CD1c-positive myeloid dendritic cell (primary cell): Measurements from ENCODE around the gene TSPAN9.

ENCODE experiments used
- DNase-seq: peaks from one replicate; pipeline ENCODE4 v3.0.0-alpha.2; 2016; ENCODE audit errors: extremely low spot score

Gene TSPAN9

DNA sequence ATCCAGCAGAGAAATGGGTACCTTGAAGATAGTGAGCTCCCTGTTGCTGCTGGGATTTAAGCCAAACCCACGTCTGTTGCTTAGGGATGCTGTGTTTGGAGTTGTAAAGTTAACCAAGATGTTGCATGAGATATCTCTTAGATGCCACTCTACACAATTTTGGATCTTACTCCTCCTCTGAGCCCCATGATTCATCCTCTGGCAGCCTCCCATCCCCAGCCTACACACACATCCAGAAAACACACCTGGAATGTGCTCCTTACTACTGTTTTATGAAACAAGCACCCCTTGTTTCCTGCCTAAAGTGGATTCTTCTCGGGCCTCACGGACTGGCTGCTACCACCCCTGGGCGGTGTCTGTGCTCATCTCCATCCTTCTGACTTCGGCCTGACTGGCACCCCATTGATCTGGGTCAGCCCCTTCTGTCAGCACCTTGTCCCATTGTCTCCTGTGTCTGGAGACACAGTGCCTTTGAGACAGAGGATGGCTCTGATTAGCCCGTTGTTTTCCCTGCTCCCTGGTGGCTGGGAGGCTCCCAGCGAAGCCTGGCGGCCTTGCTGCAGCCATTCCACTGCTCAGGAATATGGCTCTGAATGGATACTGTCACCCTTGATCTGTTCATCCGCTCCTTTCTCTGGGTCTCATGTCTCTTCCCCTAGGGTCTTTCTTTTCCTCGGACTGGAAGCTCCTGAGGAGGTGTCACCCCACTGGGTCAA is 24.3 kb downstream of the TSPAN9 start:
- DNase-seq = no peak

DNA sequence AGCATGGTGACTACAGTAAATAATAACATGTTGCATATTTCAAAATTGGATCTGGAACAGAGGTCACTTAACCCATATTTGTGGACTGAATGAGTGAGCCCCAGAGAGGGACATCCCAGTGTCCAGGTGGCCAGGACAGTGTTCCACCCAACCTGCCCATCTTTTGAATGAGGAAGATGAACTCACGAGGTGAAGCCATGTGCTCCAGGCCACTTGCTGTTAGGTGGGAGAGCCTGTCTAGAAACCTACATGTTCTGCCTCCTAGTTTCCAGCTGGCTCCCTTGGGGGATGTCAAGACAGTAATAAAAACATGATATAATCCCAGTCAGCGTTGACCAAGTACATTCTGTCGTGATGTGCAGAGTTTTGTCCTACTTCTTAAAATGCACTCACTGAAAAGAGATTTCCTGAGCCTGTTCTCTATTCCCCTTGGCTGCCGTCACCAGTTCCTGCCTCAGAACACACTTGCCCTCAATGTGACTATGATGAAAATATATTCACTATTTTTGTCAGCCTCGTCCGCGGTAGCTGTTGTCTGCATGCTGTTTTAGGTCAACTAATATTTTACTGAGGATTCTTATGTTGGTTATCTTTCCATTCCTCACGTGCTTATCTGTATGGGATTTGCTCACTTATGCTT is 25.7 kb downstream of the TSPAN9 start:
- DNase-seq = no peak

DNA sequence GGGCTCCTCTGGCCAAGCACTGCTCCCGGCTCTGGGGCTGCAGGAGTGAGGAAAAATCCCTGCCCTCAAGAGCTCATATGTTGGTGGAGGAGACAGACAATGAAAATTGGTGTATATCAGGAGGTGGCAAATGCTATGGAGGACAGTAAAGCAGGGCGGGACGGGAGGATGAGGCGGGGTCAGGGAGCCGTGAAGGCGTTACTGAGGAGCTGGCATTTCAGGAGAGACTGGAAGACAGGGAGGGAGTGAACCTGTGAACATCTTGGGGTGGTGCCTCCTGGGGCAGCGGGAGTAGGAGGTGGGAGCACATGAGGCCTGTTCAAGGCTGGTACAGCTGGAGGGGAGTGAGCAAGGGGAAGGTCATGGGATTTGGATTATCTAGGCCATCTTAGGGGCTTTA is 26.6 kb downstream of the TSPAN9 start:
- DNase-seq = no peak

DNA sequence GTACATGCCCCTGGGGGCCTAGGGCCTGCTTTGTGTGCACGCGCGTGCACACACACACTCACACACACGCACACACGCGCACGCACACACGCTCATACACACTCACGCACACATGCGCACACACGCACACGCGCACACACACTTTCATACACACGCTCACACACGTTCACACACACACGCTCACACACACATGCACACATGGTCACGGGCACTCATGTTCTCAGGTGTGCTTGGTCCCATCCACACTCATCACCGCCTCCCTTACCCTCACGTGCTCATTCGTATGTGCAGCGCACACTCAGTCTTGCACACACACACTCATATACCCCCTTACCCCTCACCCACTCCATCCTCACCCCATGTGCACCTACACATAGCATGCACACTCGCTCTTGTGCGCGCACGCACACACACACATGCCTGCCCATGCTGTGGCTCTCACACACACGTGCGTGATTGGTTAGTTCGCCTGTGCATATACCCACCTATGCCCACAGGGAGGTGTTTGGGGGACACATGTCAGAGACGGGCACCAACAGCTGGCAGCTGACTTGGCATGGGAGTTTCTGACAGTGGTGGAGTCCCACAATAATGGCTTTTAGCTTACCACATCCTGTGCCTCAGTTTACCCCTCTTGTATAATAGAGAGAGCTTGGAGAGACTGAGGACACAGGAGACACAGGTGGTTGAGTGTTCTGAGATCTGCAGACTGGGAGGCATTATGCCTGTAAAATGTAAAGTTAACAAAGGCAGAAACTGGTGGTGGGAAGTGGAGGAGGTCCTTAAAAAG is 28.7 kb downstream of the TSPAN9 start:
- no peak for DNase-seq

DNA sequence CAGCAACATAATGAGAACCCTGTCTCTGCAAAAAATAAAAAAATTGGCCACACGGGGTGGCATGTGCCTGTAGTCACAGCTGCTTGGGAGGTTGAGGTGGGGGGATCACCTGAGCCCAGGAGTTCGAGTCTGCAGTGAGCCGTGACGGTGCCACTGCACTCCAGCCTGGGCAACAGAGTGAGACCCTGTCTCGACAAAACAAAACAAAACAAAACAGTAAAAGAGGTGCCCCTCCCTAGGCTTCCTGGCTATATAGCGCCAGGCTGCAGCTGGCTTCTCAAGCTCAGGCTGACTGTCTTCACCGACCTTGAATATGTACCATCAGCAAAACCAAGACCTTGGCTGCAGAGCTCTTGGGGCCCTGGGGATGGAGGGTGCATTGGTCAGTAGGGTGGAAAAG is 29.4 kb downstream of the TSPAN9 start:
- no peak for DNase-seq

DNA sequence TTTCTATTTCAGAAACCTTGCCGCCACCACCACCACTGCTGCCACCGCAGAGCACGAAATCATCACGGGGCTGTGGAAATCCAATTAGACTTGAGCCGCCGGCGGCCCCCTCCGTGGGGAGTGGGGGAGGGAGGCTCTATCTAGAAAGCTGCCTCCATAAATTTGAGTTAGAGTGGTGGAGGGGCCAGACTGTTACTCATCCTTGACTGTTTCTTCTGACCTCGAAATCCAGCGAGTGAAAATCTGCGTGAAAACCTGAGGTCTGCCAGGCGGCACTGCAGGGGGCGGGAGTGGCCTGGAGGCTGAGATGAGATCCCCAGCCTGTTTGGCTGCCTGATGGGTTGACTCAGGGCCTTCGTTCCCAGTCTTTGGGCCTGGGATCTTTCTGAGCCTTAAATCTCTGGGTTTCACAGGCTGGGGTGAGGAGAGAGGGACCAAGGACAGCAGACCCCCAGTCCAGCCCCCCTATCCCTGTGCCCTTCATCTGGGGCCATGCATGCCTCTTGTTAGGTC is 29.9 kb downstream of the TSPAN9 start:
- DNase-seq = no peak

DNA sequence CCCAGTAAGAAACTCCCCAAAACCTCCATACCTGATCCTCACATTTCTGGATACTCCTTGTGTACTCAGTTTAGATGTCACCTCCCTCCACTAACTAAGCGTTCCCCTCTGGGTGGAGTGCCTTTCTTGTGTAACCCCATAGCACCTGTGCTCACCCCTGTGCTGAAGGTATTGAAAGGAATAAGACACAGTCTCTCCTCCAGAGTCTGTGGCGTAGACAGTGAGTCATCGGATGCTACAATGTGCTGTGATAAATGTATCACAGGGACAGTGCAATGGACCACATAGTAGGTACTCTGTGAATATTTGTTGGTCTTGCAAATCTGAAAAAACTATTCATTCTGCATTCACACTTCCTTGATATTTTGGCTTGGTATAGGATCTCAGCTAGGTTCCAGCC is 30.8 kb downstream of the TSPAN9 start:
- DNase-seq = no peak

DNA sequence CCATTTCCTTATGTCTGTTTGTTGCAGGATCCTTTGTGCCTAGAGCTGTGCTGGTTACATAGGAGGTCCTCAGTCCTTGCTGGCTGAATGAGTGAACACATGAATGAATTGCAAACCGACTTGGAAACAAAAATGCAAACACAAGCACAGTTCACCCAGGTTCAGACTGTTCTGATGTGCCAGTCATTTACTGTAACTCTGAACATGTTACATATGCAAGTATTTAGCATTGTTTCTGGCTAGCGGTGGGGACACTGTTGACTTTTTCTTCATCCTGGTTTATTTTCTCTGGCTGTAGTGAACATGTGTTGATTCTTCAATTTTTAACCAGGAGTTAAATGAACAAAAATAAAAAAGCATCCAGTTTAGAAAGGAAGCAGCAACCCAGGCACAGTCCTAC is 33.4 kb downstream of the TSPAN9 start:
- DNase-seq = no peak

DNA sequence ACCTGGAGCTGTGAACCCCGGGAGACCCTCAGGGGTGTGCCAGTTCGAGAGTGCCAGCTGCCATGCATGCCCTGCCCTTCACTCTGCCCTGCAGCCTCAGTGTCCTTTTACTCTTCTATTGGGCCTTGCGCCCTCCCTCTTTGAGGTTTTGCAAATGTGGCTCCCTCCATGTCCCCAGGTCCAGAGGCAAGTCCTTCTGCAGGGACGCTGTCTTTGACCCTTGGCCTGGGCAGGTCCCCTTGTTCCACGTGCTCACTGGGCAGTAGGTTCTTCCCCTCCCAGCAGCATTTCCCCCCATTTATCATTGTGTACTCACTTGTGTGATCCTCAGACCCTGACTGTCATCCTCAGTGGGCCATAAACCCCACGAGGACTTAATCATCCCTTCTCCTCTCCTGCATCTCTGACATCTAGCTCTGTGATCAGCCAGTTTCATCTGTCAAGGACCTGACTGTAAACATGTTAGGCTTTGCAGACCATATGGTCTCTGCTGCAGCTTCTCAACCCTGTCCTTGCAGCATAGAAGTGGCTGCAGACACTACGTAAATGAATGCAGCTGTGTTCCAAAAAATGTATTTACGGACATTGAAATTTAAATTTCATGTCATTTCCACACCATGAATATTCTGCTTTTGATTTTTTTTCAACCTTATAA is 36.6 kb downstream of the TSPAN9 start:
- DNase-seq = no peak

DNA sequence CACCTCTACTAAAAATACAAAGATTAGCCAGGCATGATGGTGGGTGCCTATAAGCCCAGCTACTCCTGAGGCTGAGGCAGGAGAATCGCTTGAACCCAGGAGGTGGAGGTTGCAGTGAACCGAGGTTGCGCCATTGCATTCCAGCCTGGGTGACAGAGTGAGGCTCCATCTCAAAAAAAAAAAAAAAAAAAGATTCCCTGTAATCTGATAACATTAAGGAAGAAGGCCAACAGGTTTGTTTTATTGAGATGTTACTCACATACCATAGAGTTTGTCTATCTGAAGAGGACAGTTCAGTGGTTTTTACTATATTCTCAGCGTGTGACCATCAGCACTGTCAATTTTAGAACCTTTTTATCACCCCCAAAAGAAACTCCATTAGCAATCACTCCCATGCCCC is 37.5 kb downstream of the TSPAN9 start:
- no peak for DNase-seq

DNA sequence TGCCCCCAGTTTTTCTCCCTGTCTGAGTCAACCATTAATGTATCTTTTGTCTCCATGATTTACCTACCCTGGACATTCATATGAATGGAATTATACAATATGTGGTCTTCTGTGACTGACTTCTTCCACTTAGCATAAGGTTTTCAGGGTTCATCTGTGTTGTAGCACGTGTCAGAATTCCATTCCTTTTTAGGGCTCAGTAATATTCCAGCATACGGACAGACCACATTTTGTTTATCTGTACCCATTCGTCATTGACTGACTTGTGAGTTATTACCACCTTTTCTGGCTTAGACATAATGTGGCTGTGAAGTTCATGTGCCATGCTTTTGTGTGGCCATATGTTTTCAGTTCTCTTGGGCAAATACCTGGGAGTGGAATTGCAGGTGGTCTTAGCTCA is 37.9 kb downstream of the TSPAN9 start:
- DNase-seq = no peak

DNA sequence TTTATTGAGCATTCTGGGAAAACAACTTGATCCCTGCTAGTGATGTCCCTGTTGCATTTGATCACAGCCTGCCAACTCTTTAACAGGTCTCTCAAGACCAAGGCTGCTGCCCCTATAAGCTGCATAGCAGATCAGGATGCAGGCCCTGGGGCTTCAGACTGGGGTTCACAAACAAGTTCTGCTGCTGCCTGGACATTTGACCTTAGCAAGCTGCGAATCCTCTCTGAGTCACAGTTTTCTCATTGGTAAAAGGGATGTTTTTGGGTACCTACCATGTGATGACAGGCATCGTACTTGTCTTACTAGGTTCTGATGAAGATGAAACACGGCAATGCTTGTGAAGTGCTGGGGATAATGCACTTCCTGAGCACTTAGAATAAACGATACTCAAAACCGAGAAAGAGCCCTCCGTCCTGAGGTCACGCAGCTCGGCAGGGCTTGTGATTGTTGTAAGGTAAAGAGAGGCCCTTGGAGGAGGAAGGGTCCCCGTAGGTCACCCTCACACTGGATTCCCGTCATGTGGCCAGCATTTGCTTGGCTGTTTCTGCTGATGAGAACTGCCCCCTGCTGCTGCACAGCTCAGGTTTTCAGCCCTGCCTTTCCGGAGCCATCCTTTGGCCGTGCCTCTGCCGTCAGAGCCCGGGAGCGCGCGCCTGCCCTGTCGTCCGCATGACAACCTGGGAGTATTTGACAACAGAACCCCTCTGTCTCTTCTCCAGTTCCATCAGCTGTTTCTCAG is 39.1 kb downstream of the TSPAN9 start:
- no peak for DNase-seq

DNA sequence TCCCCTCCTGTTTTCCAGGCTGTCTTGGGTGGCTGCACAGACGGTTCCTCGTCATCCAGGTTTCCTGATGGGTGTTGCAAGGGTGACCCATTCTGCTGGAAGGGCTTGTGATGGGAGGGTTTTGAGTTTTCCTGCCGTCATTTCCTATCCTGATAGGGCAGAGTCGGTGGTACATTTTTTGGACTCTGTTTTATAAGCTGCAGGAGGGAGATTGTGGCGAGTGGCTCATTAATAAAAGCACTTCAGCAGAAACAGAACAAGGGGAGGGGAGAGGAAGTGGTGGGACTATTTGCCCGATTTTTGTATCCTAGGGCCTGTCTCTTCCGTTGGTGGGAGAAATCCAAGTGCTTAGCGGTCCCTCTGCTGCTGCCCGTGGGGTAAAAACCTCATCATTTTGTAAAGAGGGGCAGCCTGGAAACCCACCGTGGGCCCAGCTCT is 40.0 kb downstream of the TSPAN9 start:
- DNase-seq = no peak

DNA sequence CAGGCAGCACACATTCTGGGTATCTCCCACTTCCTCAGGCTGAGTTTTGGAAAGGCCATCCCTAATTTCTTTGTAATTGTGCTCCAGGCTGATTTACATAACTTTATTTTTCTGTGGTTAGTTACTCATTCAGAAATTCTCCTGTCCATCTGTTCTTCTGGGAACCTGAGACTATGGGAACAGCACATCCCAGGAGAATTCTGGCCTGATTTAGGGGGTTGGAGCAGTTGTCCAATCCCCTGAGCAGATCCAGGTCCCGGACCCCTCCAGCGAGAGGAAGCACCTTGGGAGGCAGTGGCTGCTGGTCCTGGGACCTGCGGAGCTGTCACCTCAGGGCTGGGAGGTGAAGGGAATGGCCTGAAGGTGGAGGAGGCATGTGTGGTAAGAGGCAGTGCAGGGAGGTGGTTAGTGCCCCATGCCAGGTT is 40.4 kb downstream of the TSPAN9 start:
- DNase-seq = no peak

DNA sequence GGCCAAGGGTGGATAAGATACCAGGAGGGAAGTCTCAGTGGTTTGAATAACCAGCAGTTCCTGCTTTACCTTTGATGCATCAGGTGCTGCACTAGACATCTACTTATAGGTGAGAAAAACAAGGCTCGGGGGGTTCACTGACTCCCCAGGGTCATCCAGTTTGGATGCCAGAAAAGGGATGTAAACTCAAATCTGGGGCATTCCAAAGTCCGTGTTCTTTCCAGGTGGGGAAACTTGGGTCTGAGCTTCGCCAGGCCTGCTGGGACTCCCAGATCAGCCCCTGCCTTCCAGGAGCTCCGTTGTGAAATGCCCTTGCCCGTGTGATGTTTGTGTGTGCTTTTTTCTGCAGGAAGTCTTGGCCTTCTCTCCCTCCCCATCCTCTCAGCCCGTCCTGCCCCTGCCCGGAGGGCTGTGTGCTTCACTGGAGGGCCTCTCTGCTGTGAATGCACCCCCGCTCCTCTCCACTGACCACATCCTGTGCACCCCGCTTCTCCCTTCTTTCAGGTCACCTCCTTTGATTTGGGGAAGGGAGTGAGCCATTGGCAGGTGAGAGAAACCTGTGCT is 42.1 kb downstream of the TSPAN9 start:
- no peak for DNase-seq

DNA sequence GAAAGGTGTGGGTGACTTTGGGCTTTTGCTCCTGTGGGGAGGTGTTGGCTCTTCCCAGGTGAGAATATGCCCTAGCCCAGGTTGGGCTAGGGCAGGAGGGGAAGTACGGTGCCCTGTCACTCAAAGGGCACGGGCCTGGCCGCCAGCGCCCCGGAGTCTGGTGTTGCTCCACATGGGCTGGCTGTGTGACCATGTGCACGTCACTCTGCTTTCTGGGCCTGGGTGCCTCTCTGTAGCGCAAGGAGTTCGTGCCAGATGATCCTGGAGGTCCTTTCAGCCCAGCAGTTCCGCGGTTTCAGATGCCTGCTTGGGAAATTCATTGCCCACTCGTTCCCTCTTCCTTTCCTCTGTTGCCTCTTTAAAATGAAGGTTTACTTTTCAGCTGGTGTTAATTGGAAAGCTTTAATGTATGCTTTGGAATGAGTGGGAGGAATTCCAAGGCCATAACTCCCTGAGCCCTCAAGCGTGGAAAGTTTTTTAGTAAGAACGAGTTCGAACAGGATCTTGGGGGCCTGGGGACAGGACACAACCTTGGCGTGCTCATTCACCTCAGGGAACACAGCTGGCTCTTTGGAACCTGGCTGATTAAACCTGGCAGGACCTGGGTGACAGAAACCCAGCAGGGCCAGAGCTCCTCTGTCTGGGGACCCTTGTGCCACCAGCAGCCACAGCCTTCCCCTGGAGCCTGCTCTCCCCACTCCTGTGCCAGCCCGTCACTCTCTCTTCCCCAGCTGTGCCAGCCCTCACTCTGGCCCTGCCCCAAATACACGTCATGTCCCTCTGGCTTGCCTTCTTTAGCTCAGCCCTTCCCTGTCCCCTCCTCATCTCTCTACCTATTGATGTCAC is 42.8 kb downstream of the TSPAN9 start:
- DNase-seq = no peak

DNA sequence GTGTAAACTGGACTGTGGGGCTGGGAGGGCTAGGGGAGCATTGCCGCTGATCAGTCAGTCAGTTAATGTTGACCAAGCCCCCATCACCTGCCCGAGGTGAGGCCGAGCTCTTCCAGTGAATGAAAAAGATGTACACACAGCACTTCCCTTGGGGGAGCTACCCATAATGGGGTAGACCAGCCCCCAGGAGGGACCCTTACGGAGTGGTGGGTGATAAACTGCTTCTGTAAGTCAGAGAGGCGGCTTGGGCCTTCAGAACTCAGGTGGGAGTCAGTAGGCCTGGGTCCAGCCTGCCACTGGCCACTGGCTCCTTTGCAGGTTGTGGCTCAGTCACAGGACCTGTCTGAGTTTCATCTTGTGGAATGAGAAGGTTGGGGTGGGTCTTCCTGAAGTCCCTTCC is 43.5 kb downstream of the TSPAN9 start:
- no peak for DNase-seq

DNA sequence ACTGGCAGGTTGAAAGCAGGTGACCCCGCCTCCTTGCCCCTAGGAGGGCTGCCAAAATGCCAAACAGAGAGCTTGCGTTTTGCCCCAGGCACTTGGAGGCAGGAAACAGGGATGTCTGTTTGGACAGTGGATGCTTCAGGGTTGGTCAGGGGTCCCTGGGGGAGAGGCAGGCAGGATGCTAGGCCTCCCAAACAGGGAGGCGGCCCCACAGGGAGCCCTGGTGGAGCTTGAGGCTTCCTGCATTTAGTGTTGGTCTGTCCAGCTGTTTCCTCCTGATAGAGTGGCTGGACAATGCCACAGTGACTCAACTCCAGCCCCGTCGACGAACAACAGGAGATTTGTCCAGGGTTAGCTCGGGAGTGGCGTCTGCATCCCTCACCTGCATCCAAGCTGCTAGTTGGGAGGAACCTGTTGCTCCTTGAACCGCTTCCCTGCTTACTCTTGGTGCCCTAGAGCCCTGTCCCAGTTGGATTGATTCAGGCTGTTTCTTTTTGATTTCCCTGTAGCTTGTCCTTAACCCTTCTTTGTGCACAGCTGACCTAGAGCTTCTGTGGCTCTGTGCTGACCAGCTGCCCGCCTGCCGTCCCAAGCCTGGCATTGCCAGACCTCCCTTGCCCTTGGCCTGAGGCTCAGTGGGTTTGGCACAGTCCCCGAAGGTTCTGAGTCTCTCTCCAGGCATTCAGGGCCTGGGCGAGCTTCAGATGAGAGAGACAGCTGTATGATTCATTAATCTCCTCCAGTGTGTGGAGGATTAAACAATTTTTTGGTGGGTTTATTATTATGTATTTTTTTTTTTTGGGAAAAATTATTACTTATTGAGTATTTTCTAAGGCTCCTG is 45.9 kb downstream of the TSPAN9 start:
- no peak for DNase-seq

DNA sequence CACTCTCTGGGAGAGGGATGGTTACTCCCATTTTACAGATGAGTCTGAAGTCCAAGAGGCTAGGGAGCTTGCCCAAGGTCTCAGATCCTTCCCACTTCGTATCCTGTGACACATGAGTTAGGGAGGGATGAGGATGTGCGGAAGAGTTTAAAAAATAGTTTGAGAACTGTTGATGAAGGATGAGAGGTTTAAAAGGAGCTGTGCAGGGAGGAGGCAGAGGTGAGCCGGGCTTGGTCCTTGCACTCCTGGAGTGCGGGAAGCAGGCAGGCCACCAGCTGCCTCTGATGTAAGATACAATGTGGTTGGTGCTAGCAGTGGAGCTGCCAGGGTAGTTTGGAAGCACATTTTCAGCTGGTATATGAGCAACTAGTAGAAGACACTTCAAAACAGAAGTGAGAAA is 46.5 kb downstream of the TSPAN9 start:
- no peak for DNase-seq
